ENCODE data around the gene KIF19. TPM values are rescaled to one million over a fixed set of nuclear protein-coding genes. Genes with fewer than 3 reads are reported as not detected.

Gene KIF19
- total RNA-seq, 2 experiments from 2014 or later: 0.81 to 1.1 TPM

- CTCF ChIA-PET: no interaction called here
- Histone ChIP-seq H3K36me3 (ENCODE audit: insufficient read depth, low read length) (no peaks in the 10 kb centered on the region), H3K9me3 (ENCODE audit: control insufficient read depth in 1 of 2, insufficient read depth in 1 of 2, low read length in 2 of 2) (no peaks in the 10 kb centered on the region), H3K27ac (ENCODE audit: low read depth in 1 of 2, low read length in 2 of 2) (no peak overlapping the region), H3K27me3 (ENCODE audit: control insufficient read depth in 1 of 2, insufficient read depth in 2 of 2, low read length in 2 of 2) (no peaks in the 10 kb centered on the region), H3K4me1 (ENCODE audit: insufficient read depth, low read length) (peaks cover 19% of the 10 kb centered on the region), H3K4me3 (ENCODE audit: low read length) (no peak overlapping the region)
- no peaks in the 10 kb centered on the region for H3K36me3 Mint-ChIP-seq (ENCODE audit: low read depth)
- ATAC-seq (ENCODE audit: poor library complexity) (no peak), DNase-seq (no peak)
- no peak overlapping the region for H3K27ac Mint-ChIP-seq
- peaks cover 10% of the 10 kb centered on the region for H3K4me1 Mint-ChIP-seq (ENCODE audit: low read depth)
- TF ChIP-seq, protein P1, sequence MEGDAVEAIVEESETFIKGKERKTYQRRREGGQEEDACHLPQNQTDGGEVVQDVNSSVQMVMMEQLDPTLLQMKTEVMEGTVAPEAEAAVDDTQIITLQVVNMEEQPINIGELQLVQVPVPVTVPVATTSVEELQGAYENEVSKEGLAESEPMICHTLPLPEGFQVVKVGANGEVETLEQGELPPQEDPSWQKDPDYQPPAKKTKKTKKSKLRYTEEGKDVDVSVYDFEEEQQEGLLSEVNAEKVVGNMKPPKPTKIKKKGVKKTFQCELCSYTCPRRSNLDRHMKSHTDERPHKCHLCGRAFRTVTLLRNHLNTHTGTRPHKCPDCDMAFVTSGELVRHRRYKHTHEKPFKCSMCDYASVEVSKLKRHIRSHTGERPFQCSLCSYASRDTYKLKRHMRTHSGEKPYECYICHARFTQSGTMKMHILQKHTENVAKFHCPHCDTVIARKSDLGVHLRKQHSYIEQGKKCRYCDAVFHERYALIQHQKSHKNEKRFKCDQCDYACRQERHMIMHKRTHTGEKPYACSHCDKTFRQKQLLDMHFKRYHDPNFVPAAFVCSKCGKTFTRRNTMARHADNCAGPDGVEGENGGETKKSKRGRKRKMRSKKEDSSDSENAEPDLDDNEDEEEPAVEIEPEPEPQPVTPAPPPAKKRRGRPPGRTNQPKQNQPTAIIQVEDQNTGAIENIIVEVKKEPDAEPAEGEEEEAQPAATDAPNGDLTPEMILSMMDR (IDR thresholded peaks at IDR 0.05): no peak
- no peaks in the 10 kb centered on the region for H3K9me3 Mint-ChIP-seq
- intact Hi-C loops (cut with DNase I, micrococcal nuclease): loop anchor here in 1 of 2 experiments (2.0 kb wide), 1 partner anchor 87 kb away; no protein-coding TSS in a partner anchor
- no peak overlapping the region for H3K4me3 Mint-ChIP-seq
- H3K27me3 Mint-ChIP-seq: no peaks in the 10 kb centered on the region
- POLR2A ChIA-PET: interaction anchor here (1.2 kb wide), 1 partner anchor 85 kb away, joined by 3 read pairs; no protein-coding TSS in a partner anchor
Measured at GRCh38 chr17:74297941-74298340, 28.1 kb upstream of the KIF19 start.

DNA sequence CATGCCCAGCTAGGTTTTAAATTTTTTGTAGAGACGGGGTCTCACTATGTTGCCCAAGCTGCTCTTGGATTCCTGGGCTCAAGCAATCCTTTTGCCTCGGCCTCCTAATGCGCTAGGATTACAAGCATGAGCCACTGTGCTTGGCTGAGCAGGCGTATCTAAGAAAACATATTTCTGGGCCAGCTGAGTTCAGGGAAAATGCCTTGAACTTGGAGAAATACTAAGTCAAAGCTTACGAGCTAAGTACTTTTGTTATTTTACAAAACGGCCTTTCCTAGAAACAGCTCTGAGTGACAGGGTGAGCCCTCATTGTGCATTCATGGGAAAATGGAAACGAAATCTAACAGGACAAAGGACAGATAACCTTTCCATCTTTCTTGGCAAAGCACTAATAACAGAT is 27.2 kb upstream of the KIF19 start:
- CTCF ChIA-PET: no interaction called here
- intact Hi-C loops (cut with DNase I, micrococcal nuclease): loop anchor here in 1 of 2 experiments (2.0 kb wide), 1 partner anchor 88 kb away; no protein-coding TSS in a partner anchor

DNA sequence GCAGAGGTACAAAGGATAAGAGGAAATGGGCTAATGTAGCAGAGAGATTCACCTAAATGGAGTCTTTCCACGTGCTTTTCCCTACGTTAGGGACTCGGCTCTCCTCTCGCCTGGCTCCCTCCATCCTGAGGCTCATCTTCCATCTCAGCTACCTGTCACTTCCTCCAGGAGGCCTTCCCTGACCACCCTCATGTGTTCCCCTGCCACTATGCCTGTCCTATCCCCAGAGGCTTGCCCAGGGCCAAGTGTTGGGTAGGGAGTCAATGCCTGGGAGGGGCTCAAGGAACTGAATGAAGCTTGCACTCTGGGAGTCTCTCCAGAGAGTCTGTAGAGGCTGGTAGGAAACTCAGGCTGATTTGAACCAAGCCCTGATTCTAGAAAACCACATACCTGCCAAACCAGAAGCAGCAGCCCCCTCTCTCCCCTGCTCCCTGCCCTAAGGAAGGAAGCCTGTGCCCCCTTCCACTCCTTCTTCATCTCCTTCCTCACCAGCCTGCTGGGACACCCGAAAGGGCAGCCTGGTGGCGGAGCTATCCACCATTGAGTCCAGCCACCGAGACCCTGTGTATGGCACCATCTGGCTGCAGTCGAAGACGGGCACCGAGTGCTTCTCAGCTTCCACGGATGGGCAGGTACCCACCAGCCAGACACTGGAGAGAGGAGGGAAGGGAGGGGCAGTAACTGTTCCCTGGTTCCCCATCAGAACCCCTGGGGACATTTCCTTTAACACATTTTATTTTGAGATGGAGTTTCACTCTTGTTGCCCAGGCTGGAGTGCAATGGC is 26.6 kb upstream of the KIF19 start:
- H3K4me3 ChIP-seq (ENCODE audit: low read length): no peak overlapping the region
- H3K4me1 Mint-ChIP-seq (ENCODE audit: low read depth): peaks cover 10% of the 10 kb centered on the region
- no peaks in the 10 kb centered on the region for H3K9me3 Mint-ChIP-seq
- ATAC-seq (ENCODE audit: poor library complexity): no peak
- H3K9me3 ChIP-seq (ENCODE audit: control insufficient read depth in 1 of 2, insufficient read depth in 1 of 2, low read length in 2 of 2): no peaks in the 10 kb centered on the region
- no peaks in the 10 kb centered on the region for H3K27me3 Mint-ChIP-seq
- TF ChIP-seq, protein P1 (IDR thresholded peaks at IDR 0.05): no peak
- no peak for DNase-seq
- H3K36me3 ChIP-seq (ENCODE audit: insufficient read depth, low read length): no peaks in the 10 kb centered on the region
- no peaks in the 10 kb centered on the region for H3K27me3 ChIP-seq (ENCODE audit: control insufficient read depth in 1 of 2, insufficient read depth in 2 of 2, low read length in 2 of 2)
- intact Hi-C loops (cut with DNase I, micrococcal nuclease): loop anchor here (2.0 to 10.0 kb wide), 5 partner anchors 53 to 195 kb away; partner anchors contain the start of gene GPR142 (in 1 of the 2)
- H3K4me3 Mint-ChIP-seq: no peak overlapping the region
- H3K36me3 Mint-ChIP-seq (ENCODE audit: low read depth): no peaks in the 10 kb centered on the region
- ChIA-PET CTCF (no interaction called here), POLR2A (interaction anchor here (1.2 to 1.8 kb wide), 2 partner anchors 17 to 87 kb away, joined by 3 to 4 read pairs; no protein-coding TSS in a partner anchor)
- no peak overlapping the region for H3K27ac Mint-ChIP-seq
- H3K4me1 ChIP-seq (ENCODE audit: insufficient read depth, low read length): peaks cover 19% of the 10 kb centered on the region
- no peak overlapping the region for H3K27ac ChIP-seq (ENCODE audit: low read depth in 1 of 2, low read length in 2 of 2)

More for the DNA sequence above, 27.2 kb upstream of the KIF19 start:
- Mint-ChIP-seq H3K9me3 (no peaks in the 10 kb centered on the region), H3K36me3 (ENCODE audit: low read depth) (no peaks in the 10 kb centered on the region), H3K27me3 (no peaks in the 10 kb centered on the region), H3K4me3 (no peak overlapping the region), H3K27ac (no peak overlapping the region), H3K4me1 (ENCODE audit: low read depth) (peaks cover 10% of the 10 kb centered on the region)
- Histone ChIP-seq H3K27ac (ENCODE audit: low read depth in 1 of 2, low read length in 2 of 2) (no peak overlapping the region), H3K4me3 (ENCODE audit: low read length) (no peak overlapping the region), H3K4me1 (ENCODE audit: insufficient read depth, low read length) (peaks cover 19% of the 10 kb centered on the region), H3K9me3 (ENCODE audit: control insufficient read depth in 1 of 2, insufficient read depth in 1 of 2, low read length in 2 of 2) (no peaks in the 10 kb centered on the region), H3K36me3 (ENCODE audit: insufficient read depth, low read length) (no peaks in the 10 kb centered on the region), H3K27me3 (ENCODE audit: control insufficient read depth in 1 of 2, insufficient read depth in 2 of 2, low read length in 2 of 2) (no peaks in the 10 kb centered on the region)
- ATAC-seq (ENCODE audit: poor library complexity): no peak
- TF ChIP-seq, protein P1 (IDR thresholded peaks at IDR 0.05): no peak
- POLR2A ChIA-PET: interaction anchor here (1.2 kb wide), 1 partner anchor 86 kb away, joined by 3 read pairs; no protein-coding TSS in a partner anchor
- no peak for DNase-seq
